Right atrium auricular region (tissue), 2 donors: ENCODE data around the gene AGAP1. TPM values are rescaled to one million over a fixed set of nuclear protein-coding genes. Genes with fewer than 3 reads are reported as not detected.

Experiments used
- DNase-seq: peaks from one replicate; pipeline ENCODE4 v3.0.0-alpha.2; 2019; ENCODE audit warnings: low spot score
- H3K27ac ChIP-seq, 2 donors: fragments of 200-600 bp; sonication (generic); 1 replicate in 1 of 2; 2 replicates in 1 of 2; pipeline ENCODE4 v1.5.1; 2016 to 2019
- H3K27me3 ChIP-seq, 2 donors: fragments of 200-600 bp; sonication (generic); one replicate each; pipeline versions ENCODE4 v1.5.1 to v1.6.0; 2017 to 2019
- H3K36me3 ChIP-seq: fragments of 200-600 bp; sonication (generic); one replicate; pipeline ENCODE4 v1.5.1; 2016
- H3K4me1 ChIP-seq, 2 donors: fragments of 200-600 bp; sonication (generic); one replicate each; pipeline versions ENCODE4 v1.5.1 to v1.6.0; 2017 to 2019
- H3K4me3 ChIP-seq, 2 donors: fragments of 200-600 bp; sonication (generic); 1 replicate in 1 of 2; 2 replicates in 1 of 2; pipeline ENCODE4 v1.5.1; 2017 to 2019; ENCODE audit warnings: mild to moderate bottlenecking in 1 of 2, moderate library complexity in 1 of 2
- H3K9me3 ChIP-seq, 2 donors: fragments of 200-600 bp; sonication (generic); one replicate each; pipeline ENCODE4 v1.5.1; 2019
- total RNA-seq, 2 donors: library from RNA; depleted of rRNA; stranded (reverse); fragments of >200 nt; gene quantifications; one replicate each; pipeline ENCODE4 v1.1.0, GENCODE V29; 2016
- TF ChIP-seq, protein P1 (sequence below), 2 donors: fragments of 200-600 bp; sonication (generic); IDR thresholded peaks; one replicate each; pipeline ENCODE4 v1.5.1; 2019; ENCODE audit warnings: antibody characterized with exemption in 2 of 2

AGAP1 gene
- total RNA-seq, 2 donors from 2014 or later, result 11.6 to 17.2 TPM

DNA sequence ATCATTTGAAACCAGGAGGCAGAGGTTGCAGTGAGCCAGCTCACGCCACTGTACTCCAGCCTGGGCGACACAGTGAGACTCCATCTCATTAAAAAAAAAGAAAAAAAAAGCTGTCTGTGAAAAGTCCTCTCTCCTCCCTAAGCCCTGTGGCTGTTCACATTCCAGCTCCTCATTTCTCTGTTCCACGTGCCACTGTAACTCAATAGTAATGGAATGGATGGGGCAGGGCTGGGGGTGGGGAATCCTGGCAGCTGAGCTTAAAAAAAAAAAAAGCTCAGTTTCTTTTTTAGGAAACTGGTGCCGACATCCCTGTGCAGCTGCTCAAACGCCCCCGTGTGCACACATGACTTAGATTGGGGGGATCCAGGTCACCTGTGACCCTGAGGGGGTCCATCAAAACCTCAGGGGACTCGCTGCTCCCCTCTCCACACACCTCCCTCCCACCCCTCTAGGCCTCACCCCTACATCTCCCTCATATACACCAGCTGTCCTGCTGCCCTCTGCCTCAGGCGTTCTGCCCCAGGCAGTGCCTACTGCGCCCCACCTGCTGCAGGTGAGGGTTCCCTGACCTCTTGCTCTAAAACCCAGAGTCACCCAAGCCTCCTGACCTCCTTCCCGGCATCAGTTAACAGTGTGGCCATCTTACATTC, 255.4 kb downstream of the AGAP1 start:
- no peaks in the 10 kb centered on the region for H3K27me3 ChIP-seq
- H3K4me3 ChIP-seq, result no peak overlapping the region
- peaks cover 0 to 19% of the 10 kb centered on the region in 2 donors for H3K4me1 ChIP-seq
- H3K9me3 ChIP-seq, result no peaks in the 10 kb centered on the region
- no peak for DNase-seq
- H3K36me3 ChIP-seq, result peaks cover 6% of the 10 kb centered on the region
- H3K27ac ChIP-seq, result no peak overlapping the region
- TF ChIP-seq, protein P1, sequence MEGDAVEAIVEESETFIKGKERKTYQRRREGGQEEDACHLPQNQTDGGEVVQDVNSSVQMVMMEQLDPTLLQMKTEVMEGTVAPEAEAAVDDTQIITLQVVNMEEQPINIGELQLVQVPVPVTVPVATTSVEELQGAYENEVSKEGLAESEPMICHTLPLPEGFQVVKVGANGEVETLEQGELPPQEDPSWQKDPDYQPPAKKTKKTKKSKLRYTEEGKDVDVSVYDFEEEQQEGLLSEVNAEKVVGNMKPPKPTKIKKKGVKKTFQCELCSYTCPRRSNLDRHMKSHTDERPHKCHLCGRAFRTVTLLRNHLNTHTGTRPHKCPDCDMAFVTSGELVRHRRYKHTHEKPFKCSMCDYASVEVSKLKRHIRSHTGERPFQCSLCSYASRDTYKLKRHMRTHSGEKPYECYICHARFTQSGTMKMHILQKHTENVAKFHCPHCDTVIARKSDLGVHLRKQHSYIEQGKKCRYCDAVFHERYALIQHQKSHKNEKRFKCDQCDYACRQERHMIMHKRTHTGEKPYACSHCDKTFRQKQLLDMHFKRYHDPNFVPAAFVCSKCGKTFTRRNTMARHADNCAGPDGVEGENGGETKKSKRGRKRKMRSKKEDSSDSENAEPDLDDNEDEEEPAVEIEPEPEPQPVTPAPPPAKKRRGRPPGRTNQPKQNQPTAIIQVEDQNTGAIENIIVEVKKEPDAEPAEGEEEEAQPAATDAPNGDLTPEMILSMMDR (IDR thresholded peaks at IDR 0.05), result no peak

- Histone ChIP-seq H3K4me3 (no peak overlapping the region), H3K9me3 (no peaks in the 10 kb centered on the region), H3K36me3 (peaks cover 6% of the 10 kb centered on the region), H3K27ac (no peak overlapping the region), H3K4me1 (peaks cover 0 to 19% of the 10 kb centered on the region in 2 donors), H3K27me3 (no peaks in the 10 kb centered on the region)
- TF ChIP-seq, protein P1 (IDR thresholded peaks at IDR 0.05), result no peak
- DNase-seq, result no peak
Measured at GRCh38 chr2:235749771-235750160, 255.9 kb downstream of the AGAP1 start.

DNA sequence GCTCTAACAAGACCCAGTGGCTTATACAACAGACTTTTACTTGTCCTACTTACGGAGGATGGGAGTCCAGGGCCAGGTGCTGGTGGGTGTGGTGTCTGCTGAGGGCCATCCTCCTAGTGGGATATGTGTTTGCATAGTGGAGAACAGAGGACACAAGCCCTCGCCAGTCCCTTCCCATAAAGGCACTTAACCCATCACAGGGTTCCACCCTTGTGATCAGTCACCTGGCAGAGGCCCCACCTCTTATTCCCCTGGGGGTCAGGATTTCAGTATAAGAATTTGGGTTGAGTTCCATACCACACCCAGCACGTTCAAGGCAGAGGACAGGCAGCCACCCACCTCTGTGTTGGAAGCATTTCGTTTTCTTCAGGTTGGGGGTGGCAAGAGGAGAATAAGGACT, 259.0 kb downstream of the AGAP1 start:
- Histone ChIP-seq H3K36me3 (peaks cover 6% of the 10 kb centered on the region), H3K4me3 (no peak overlapping the region), H3K4me1 (peaks cover 0 to 10% of the 10 kb centered on the region in 2 donors), H3K9me3 (no peaks in the 10 kb centered on the region), H3K27ac (no peak overlapping the region), H3K27me3 (no peaks in the 10 kb centered on the region)
- no peak for DNase-seq
- TF ChIP-seq, protein P1 (IDR thresholded peaks at IDR 0.05), result no peak

- Histone ChIP-seq H3K9me3 (no peaks in the 10 kb centered on the region), H3K36me3 (peaks cover 6% of the 10 kb centered on the region), H3K4me1 (no peaks in the 10 kb centered on the region), H3K27me3 (no peaks in the 10 kb centered on the region), H3K27ac (no peak overlapping the region), H3K4me3 (no peak overlapping the region)
- DNase-seq, result no peak
- TF ChIP-seq, protein P1 (IDR thresholded peaks at IDR 0.05), result no peak
Measured at GRCh38 chr2:235754357-235755207, 260.7 kb downstream of the AGAP1 start.

DNA sequence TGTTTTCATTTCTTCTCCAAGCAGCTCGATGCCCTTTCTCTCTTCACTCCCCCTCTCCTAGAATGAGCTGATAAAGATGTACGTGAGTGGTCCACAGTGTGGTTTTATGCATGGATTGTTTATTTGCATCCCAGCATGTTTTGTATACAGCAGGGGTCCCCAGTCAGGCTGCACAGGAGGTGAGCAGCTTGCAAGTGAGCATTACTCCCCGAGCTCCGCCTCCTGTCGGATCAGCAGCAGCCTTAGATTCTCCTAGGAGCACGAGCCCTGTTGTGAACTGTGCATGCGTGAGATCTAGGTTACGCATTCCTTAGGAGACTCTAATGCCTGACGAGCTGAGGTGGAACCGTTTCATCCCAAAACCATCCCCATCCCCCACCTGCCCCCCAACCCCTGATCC, 262.6 kb downstream of the AGAP1 start:
- no peaks in the 10 kb centered on the region for H3K4me1 ChIP-seq
- no peak for DNase-seq
- no peak overlapping the region for H3K4me3 ChIP-seq
- H3K27ac ChIP-seq, result no peak overlapping the region
- H3K9me3 ChIP-seq, result no peaks in the 10 kb centered on the region
- TF ChIP-seq, protein P1 (IDR thresholded peaks at IDR 0.05), result no peak
- H3K27me3 ChIP-seq, result no peaks in the 10 kb centered on the region
- peaks cover 3% of the 10 kb centered on the region for H3K36me3 ChIP-seq
